SIG-M5 treated with dmso at 0.1 percent for 504 hours (cell line): ENCODE results near the gene BCL11A.

Source experiments
- DNase-seq: peaks from one replicate; lab custom pipeline; 2025; ENCODE audit not compliant: unreplicated experiment; lab: John Stamatoyannopoulos, UW

BCL11A gene

DNA sequence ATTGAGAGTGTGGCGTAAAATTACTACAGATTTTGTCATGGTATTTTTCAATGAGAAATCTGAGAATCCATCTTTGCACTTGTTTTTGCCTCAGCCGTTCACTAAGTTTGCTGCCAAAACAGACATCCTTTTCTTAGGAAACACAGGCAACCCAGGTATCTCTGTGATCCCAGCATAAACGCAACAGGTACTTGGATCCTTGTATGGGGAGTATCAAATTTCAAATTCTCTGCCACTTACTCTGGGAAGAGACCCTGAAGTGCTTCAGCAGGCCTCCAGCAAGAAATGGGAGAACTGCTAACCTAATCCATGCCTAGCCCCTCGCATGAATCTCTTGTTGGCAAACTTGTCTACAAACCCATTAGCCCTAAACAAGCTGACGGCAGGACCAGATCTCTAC is 83.1 kb downstream of the BCL11A start:
- DNase-seq, result no peak

DNA sequence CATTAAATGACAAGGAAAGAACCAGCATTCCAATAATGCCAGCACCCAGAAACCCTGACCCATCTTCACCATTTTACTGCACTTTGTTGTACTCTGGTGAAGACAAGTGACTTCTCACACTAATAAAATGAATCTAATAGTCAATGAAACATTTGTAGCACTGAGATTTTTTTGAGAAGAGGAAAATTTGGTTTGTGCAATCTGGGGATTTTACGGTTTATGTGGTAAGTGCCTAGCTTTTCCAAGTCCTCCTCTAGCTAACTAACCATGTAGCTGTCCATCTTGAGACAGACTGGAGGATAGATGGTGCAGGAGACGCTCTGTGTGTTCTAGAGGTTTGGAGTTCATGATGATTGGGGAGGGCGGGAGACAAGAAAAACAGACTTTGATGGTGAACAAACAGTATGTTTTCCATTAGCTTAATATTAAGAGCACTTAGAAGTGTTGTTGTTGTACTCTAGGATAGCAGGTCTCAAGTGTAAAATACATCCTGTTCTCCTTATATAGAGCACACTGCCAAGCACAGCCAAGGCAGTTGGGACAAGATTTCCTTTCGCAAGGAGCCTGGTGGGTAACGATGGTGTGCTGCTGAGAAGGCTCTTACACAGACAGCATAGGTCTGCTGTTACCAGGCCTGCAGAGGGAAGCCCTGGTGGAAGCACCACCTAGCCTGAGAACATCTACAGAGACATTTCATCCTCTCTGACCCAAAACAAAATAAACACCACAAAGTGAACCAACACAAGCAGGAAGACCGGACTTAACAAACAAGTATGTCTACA is 83.7 kb downstream of the BCL11A start:
- no peak for DNase-seq

GRCh38 chr2:60468382-60469085 is 84.9 kb downstream of the BCL11A start:
- DNase-seq, result no peak

DNA sequence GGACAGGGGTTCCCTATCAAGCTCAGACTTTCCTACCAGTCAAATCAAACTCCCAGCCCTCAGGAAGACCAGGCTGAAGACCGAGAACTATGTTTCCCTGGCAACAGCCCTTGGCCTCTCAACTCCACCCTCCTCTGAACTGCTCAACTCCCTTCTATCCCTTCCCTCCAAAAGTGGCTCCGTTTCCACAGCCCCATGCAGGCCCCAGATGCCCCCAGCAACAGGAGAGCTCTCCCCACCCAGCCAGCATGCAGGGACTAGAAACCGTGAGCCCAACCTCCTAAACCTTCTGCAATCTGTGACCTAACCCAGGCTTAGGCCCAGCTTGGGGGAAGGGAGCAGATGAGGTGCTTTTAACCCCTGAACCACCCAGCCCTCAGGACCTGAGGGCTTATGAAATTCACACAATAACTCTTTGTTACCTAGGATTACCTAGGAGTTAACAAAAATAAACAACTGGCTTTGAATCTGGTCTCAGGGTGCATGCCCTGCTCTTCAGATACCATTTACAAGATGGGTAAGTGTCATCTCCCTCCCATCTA is 87.2 kb downstream of the BCL11A start:
- DNase-seq, result no peak

DNA sequence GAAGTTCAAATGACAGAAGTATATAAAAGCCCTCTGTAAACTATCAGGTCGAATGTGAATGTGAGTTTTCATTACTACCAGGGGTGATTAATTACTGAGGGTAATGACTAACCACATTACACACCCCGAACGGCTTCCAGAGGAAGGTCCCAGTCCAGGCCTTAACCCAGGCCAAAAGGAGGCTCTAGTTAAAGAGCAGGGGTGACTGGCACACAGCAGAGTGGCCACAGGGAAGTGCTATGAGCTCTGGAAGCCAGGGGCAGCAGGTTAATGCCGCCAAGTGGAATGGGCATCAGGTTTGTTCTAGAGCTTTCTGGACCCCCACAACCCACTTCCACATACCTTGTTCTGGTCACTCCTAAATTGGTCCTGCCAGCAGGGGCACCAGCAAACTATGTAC is 87.7 kb downstream of the BCL11A start:
- DNase-seq, result no peak

DNA sequence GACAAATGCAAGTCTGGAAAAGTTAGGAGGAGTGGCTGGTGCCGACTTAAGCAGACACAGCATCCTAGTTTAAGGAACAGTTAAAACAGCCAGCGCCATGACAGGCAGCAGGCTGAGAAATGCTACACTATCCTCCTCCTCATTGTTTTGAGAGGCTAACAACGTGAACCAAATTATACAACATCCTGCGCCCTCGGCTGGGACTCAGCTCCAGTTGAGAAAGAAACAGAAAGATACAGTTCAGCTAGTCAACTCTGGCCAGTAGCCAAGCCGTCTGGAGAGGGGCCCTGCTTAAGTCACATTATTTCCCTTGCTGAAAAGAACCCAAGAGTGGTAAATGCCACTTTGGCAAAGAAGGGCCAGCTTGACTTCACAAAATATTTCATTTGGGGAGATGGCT is 90.2 kb downstream of the BCL11A start:
- DNase-seq, result no peak

- DNase-seq, result no peak
Measured at GRCh38 chr2:60461421-60462108, 91.9 kb downstream of the BCL11A start.

- no peak for DNase-seq
Measured at GRCh38 chr2:60460577-60461420, 92.7 kb downstream of the BCL11A start.

DNA sequence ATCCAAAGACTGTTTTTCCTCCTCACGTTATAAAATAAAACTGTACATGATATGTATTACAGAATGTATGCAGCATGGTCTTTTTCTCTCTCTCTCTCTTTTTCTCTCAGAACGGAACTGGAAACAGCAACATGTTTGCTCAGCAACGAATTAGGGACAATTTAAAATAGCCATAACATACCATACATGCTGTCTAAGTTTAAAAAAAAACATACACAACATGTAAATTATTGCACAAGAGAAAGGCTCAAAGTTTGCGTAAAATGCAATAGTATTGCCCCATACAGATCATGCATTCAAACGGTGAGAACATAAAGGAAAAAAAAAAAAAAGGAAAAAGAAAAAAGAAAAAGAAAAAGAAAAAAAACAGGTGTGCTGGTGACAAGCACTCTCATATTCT is 93.6 kb downstream of the BCL11A start:
- DNase-seq, result no peak

GRCh38 chr2:60456115-60456770 is 97.2 kb downstream of the BCL11A start:
- DNase-seq, result no peak

- no peak for DNase-seq
Measured at GRCh38 chr2:60453872-60454271, 99.6 kb downstream of the BCL11A start.

- no peak for DNase-seq
Measured at GRCh38 chr2:60453301-60453700, 100.2 kb downstream of the BCL11A start.

GRCh38 chr2:60450488-60450887 is 103.0 kb downstream of the BCL11A start:
- DNase-seq, result no peak

DNA sequence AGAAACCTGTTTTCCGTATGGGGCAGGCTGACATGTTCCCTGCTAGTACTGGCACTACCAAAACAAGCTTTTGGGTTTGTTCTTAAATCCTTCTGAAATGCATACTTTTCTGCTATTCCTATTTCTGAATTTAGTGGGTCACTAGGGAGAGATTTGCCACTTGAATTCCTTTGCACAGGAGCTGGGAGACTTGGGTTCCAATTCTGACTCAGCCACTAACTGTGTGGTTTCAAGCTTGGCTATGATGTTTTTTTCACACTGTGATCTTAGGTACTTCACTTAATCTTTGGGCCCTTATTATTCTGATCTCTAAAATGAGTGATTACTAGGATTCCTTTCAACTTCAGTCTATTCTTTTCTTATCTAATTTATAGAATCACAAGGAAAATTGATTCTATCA is 105.5 kb downstream of the BCL11A start:
- DNase-seq, result no peak

DNA sequence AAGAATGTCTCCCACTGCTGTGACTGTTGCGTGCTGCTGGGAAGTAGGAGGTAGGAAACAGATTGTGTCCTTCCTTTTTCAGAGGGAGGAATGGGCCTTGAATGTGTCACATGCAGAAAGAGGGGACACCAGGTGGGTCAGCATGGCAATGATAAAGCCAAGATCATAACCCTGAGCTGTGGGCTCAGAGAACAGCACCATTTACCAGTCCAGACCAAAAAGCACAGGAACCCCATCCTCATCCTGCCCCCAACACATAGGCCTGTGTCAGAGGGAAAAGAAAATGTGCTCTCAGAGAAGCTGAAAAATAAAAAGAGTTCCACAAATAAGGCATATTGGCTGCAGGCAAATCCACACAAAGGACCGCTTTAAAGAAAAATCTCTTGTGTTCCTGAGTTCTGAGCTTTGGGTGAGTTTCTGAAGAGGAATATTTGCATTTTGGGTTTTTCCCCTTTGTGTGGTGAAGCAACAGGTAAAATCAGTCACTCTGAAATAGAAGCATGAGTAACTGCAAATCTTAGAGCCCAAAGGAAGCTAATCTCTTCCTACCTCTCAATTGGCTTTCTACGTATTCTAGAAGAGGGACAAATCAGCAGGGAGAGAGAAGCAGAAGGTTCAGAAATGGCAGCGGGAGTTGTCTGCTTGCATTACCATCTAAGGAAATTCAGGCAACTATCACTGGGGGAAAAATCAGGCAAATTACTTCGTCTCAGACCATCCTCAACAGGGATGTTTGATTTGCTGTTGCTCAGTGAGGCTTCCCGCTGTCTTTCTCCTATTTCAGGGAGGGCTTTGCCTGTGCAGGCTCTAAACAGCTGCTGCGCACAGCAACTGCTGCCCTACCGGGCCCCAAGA is 106.8 kb downstream of the BCL11A start:
- DNase-seq, result no peak

GRCh38 chr2:60445684-60446179 is 107.7 kb downstream of the BCL11A start:
- no peak for DNase-seq

GRCh38 chr2:60442608-60443007 is 110.8 kb downstream of the BCL11A start:
- DNase-seq, result no peak

- DNase-seq, result no peak
Measured at GRCh38 chr2:60441800-60442199, 111.7 kb downstream of the BCL11A start.

DNA sequence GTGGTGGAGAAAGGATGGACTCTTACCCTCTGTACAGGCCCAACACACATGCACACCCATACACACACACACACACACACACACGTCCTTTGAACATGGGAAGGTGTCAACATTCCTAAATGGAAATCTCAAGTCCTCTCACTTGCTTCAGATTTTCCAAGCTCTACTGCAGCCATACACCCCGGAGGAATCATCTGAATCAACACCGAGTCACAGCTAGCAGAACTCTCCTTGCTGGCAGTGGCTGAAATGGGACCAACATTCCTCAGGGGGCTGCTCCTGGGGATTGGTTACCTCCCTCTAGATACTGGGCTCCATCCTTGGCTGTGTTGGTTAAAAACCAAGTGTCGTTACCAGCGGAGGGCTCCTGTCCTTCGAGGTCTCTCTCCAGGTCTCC is 112.7 kb downstream of the BCL11A start:
- no peak for DNase-seq
